Stomach (tissue), 9 donors: ENCODE measurements around the gene COG5. TPM values are rescaled to one million over a fixed set of nuclear protein-coding genes. Genes with fewer than 3 reads are reported as not detected.
"Not testable (repeated sequence)": the region's sequence is repeated elsewhere in the genome, so short reads cannot be mapped to it uniquely, and the experiment has no call there.

Source experiments
- DNase-seq, 2 donors: peaks; one replicate each; pipeline versions ENCODE4 v3.0.0 to v3.0.0-alpha.2; 2013 to 2019
- H3K27ac ChIP-seq, 5 donors: fragments of 200-600 bp in 4 of 5; sonication (generic) in 4 of 5; one replicate each; pipeline ENCODE4 v1.5.1; 2013 to 2019; ENCODE audit warnings: mild to moderate bottlenecking in 1 of 5, moderate library complexity in 1 of 5
- H3K27me3 ChIP-seq, 3 donors: fragments of 200-600 bp; sonication (generic); one replicate each; pipeline ENCODE4 v1.5.1; 2017 to 2019; ENCODE audit warnings: mixed run types in 1 of 3
- H3K36me3 ChIP-seq, 4 donors: fragments of 200-600 bp; sonication (generic); 1 replicate in 3 of 4; 2 replicates in 1 of 4; pipeline ENCODE4 v1.5.1; 2016 to 2019
- H3K4me1 ChIP-seq, 4 donors: fragments of 200-600 bp; sonication (generic); one replicate each; pipeline ENCODE4 v1.5.1; 2016 to 2019
- H3K4me3 ChIP-seq, 4 donors: fragments of 200-600 bp; sonication (generic) in 3 of 4; one replicate each; pipeline ENCODE4 v1.5.1; 2016 to 2019; ENCODE audit warnings: mild to moderate bottlenecking in 1 of 4
- H3K9me3 ChIP-seq, 4 donors: fragments of 200-600 bp; sonication (generic); one replicate each; pipeline ENCODE4 v1.5.1; 2016 to 2019
- EP300 ChIP-seq: sonication (generic); formaldehyde crosslinking; IDR thresholded peaks from one replicate; pipeline ENCODE4 v1.6.1; 2017; ENCODE audit warnings: antibody characterized with exemption
- POLR2A ChIP-seq, 4 donors: fragments of 450-650 bp; IDR thresholded peaks; one replicate each; pipeline ENCODE4 v1.6.1; 2016; ENCODE audit warnings: antibody characterized with exemption in 4 of 4, control low read depth in 2 of 4, mild to moderate bottlenecking in 1 of 4, moderate library complexity in 1 of 4
- POLR2AphosphoS5 ChIP-seq, 3 donors: sonication (generic); formaldehyde crosslinking; IDR thresholded peaks; one replicate each; pipeline ENCODE4 v1.6.1; 2016; ENCODE audit warnings: antibody characterized with exemption in 3 of 3
- WGBS, 5 donors: extraction: QIAGEN DNeasy Blood & Tissue Kit in 3 of 5; methylation state at CpG; one replicate each; pipeline versions ENCODE4 v1.1.5 to v1.1.7; 2013 to 2018; 5-methylcytosine and 5-hydroxymethylcytosine counted together
- intact Hi-C: fragments of 100-400 bp; cut with DNase I; formaldehyde crosslinking; loops from one replicate; pipeline ENCODE4 v1.15.1; 2023; ENCODE audit warnings: low total_unique reads
- polyA plus RNA-seq, 3 donors: library from polyadenylated mRNA; stranded (reverse); fragments of 200-250 nt; gene quantifications; one replicate each; pipeline ENCODE4 v1.2.3, GENCODE V29; 2013
- total RNA-seq, 5 donors: library from RNA; depleted of rRNA; stranded (reverse); fragments of >200 nt; gene quantifications; one replicate each; pipeline versions ENCODE4 v1.1.0 to v1.2.3, GENCODE V29; 2014 to 2016
- TF ChIP-seq, protein P1 (sequence below), 7 experiments: fragments of 450-650 bp in 4 of 7; fragments of 200-600 bp in 3 of 7; sonication (generic) in 3 of 7; IDR thresholded peaks; one replicate each; pipeline ENCODE4 v1.5.1; 2016 to 2019; ENCODE audit warnings: antibody characterized with exemption in 7 of 7, control low read depth in 2 of 7, mild to moderate bottlenecking in 1 of 7
- donor health status: healthy with polysubstance abuse.
- donor health status: Bipolar disorder and iron deficiency.
- donor health status: healthy.

Gene COG5
- total and polyA plus RNA-seq, 8 donors: 5.2 to 285 (median 17.1) TPM

- TF ChIP-seq, protein P1, sequence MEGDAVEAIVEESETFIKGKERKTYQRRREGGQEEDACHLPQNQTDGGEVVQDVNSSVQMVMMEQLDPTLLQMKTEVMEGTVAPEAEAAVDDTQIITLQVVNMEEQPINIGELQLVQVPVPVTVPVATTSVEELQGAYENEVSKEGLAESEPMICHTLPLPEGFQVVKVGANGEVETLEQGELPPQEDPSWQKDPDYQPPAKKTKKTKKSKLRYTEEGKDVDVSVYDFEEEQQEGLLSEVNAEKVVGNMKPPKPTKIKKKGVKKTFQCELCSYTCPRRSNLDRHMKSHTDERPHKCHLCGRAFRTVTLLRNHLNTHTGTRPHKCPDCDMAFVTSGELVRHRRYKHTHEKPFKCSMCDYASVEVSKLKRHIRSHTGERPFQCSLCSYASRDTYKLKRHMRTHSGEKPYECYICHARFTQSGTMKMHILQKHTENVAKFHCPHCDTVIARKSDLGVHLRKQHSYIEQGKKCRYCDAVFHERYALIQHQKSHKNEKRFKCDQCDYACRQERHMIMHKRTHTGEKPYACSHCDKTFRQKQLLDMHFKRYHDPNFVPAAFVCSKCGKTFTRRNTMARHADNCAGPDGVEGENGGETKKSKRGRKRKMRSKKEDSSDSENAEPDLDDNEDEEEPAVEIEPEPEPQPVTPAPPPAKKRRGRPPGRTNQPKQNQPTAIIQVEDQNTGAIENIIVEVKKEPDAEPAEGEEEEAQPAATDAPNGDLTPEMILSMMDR (IDR thresholded peaks at IDR 0.05): no peak
- no peak for TF ChIP-seq POLR2A (IDR thresholded peaks at IDR 0.05)
- TF ChIP-seq EP300: no peak
- no peak for TF ChIP-seq POLR2AphosphoS5 (IDR thresholded peaks at IDR 0.05)
- WGBS, 5 donors: 95 to 97% (median 95%) methylated on average over 5 of the region's 5 CpGs
Observed at GRCh38 chr7:107254398-107254985, 309.2 kb downstream of the COG5 start.

DNA sequence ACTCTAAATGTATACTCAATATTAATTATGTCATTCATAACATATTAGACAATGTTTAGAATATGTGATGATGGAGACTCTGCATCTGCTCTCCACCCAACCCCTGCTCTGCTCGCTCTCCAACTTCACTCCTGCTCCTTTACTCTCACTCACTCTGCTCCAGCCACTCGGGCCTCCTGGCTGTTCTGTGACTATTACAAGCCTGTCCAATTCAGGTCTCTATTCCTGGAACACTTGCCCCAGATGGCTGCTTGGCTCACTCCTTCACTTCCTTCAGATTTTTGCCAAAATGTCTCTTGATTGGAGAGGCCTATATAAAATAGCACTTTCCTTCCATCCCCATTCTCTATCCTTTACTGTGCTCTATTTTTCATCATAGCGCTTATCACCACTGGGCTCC is 310.1 kb downstream of the COG5 start:
- no peaks in the 10 kb centered on the region for H3K9me3 ChIP-seq
- DNase-seq: no peak
- no peak overlapping the region for H3K4me3 ChIP-seq
- peaks cover 0 to 2% (median under 1%) of the 10 kb centered on the region in 4 donors for H3K36me3 ChIP-seq
- no peak overlapping the region for H3K27ac ChIP-seq
- H3K27me3 ChIP-seq: no peaks in the 10 kb centered on the region
- no peaks in the 10 kb centered on the region for H3K4me1 ChIP-seq
- intact Hi-C loops: no loop called here
- TF ChIP-seq POLR2AphosphoS5 (IDR thresholded peaks at IDR 0.05) (no peak), EP300 (no peak), POLR2A (IDR thresholded peaks at IDR 0.05) (no peak)
- TF ChIP-seq, protein P1 (IDR thresholded peaks at IDR 0.05): no peak
- WGBS, 5 donors: 85 to 90% (median 89%) methylated on average over 3 of the region's 3 CpGs

More at GRCh38 chr7:107254398-107254985, 309.2 kb downstream of the COG5 start:
- H3K27ac ChIP-seq: no peak overlapping the region
- H3K36me3 ChIP-seq: no peaks in the 10 kb centered on the region
- H3K4me1 ChIP-seq: no peaks in the 10 kb centered on the region
- H3K9me3 ChIP-seq: no peaks in the 10 kb centered on the region
- H3K4me3 ChIP-seq: no peak overlapping the region
- H3K27me3 ChIP-seq: no peaks in the 10 kb centered on the region
- intact Hi-C loops: no loop called here
- DNase-seq: no peak

DNA sequence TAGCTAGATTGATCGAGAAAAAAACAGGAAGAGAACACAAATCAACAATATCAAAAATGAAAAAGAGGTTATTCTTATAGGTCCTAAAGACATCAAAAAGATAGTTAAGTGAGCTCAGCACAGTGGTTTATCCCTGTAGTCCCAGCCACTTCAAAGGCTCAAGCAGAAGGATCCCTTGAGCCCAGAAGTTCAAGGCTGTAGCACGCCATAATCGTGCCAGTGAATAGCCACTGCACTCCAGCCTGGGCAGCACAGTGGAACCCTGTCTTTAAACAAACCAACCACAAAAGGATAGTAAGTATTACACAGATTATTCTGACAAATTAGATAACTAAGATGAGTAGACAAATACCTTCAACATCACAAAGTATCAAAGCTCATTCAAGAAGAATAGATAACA is 311.8 kb downstream of the COG5 start:
- Histone ChIP-seq H3K4me1 (no peaks in the 10 kb centered on the region), H3K36me3 (peaks cover 0 to 19% (median 15%) of the 10 kb centered on the region in 4 donors), H3K9me3 (no peaks in the 10 kb centered on the region), H3K27ac (no peak overlapping the region), H3K4me3 (no peak overlapping the region), H3K27me3 (no peaks in the 10 kb centered on the region)
- no peak for DNase-seq
- intact Hi-C loops: no loop called here
- TF ChIP-seq POLR2A (IDR thresholded peaks at IDR 0.05) (no peak), POLR2AphosphoS5 (IDR thresholded peaks at IDR 0.05) (no peak), EP300 (no peak)
- TF ChIP-seq, protein P1 (IDR thresholded peaks at IDR 0.05): no peak
- WGBS, 5 donors: 86 to 97% (median 92%) methylated on average over 3 of the region's 3 CpGs

- Histone ChIP-seq H3K27ac (no peak overlapping the region), H3K4me3 (no peak overlapping the region), H3K36me3 (peaks cover 0 to 51% (median 35%) of the 10 kb centered on the region in 4 donors), H3K9me3 (peaks cover 0 to 14% (median 5%) of the 10 kb centered on the region in 4 donors), H3K27me3 (no peaks in the 10 kb centered on the region), H3K4me1 (no peaks in the 10 kb centered on the region)
- 93 to 99% (median 98%) methylated on average over 5 of the region's 5 CpGs for WGBS, 5 donors
- no peak for TF ChIP-seq POLR2A (IDR thresholded peaks at IDR 0.05)
- TF ChIP-seq POLR2AphosphoS5 (IDR thresholded peaks at IDR 0.05): no peak
- no peak for TF ChIP-seq EP300
- TF ChIP-seq, protein P1 (IDR thresholded peaks at IDR 0.05): no peak
- DNase-seq: no peak
- intact Hi-C loops: no loop called here
Observed at GRCh38 chr7:107248551-107249316, 315.0 kb downstream of the COG5 start.

DNA sequence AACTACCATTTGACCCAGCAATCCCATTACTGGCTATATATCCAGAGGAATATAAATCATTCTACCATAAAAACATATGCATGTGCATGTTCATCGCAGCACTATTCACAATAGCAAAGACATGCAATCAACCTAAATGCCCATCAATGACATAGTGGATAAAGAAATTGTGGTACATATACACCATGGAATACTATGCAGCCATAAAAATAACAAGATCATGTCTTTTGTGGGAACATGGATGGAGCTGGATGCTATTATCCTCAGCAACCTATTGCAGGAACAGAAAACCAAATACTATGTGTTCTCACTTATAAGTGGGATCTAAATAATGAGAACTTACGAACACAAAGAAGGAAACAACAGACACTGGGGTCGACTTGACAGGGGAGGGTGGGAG is 316.9 kb downstream of the COG5 start:
- H3K36me3 ChIP-seq: peaks cover 0 to 52% (median 41%) of the 10 kb centered on the region in 4 donors
- H3K27ac ChIP-seq, DNase-seq, H3K4me3 ChIP-seq, H3K4me1 ChIP-seq, intact Hi-C loops, H3K27me3 ChIP-seq: not testable (repeated sequence)
- H3K9me3 ChIP-seq: peaks cover 0 to 14% (median 5%) of the 10 kb centered on the region in 4 donors
- 95 to 99% (median 98%) methylated on average over 3 of the region's 3 CpGs for WGBS, 5 donors
